ENCODE data around the gene ALAD. TPM values are rescaled to one million over a fixed set of nuclear protein-coding genes. Genes with fewer than 3 reads are reported as not detected.
"Not testable (repeated sequence)": the region's sequence is repeated elsewhere in the genome, so short reads cannot be mapped to it uniquely, and the experiment has no call there.

The ALAD gene
- total RNA-seq, 2 donors from 2014 or later = 24.8 to 30.5 TPM

DNA sequence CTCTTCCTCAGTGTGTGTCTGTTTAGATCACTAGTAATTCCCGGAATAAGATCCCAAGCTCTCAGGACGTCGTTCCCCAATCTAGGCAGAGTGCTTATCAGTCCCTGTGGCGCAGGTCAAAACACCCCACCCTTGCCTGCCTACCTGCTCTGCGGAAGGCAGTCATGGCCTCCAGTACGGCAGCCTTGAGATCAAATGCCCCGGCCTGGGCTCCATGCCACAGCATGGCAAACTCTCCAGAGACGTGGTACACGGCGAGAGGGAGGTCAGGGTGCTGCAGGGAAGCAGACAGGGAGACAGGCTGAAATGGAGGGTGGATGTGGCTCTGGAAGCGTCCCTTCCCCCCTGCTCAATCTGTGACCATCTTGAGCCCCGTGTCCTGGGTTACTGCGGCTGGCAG lies 12.3 kb downstream of the ALAD start:
- no peak for ATAC-seq (replicated peaks)
- Mint-ChIP-seq H3K36me3 (ENCODE audit: low read depth) (peaks cover 46% of the 10 kb centered on the region), H3K9me3 (no peaks in the 10 kb centered on the region), H3K27ac (no peak overlapping the region), H3K27me3 (no peaks in the 10 kb centered on the region), H3K4me1 (no peaks in the 10 kb centered on the region), H3K4me3 (no peak overlapping the region)

DNA sequence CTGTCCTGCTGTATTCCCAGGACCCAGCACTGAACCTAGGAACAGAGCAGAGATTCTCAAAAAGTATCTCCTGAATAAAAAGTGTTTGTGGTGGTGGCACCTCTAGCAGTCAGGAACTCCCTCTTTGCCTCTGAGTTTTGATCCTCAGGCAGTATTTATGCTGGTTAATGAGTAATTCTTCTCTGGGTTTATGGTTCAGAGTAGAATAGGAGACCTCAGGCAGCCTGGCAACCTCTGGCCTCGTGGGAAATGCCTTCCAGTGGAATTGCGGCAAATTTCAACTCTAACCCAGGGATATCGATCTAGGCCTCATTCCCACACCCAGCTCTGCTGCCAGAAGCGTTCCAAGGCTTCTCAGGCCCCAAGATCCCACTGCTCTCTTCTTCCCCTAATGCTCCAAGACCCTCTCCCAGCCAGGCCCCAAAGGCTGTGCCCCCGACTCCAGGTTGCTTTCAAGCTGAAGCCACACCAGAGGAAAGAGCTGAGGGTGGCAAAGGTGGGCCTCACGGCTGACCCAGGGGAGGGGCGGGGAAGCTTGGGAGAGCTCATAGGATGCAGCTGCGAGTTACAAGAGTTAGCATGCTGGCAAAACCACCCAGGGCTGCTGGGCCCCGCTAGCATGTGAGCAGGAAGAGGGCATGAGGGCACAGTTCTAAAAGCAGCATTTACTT lies 13.4 kb downstream of the ALAD start:
- ATAC-seq (replicated peaks) = no peak
- Mint-ChIP-seq H3K36me3 (ENCODE audit: low read depth) (peaks cover 46% of the 10 kb centered on the region), H3K9me3 (no peaks in the 10 kb centered on the region), H3K4me3 (no peak overlapping the region), H3K27me3 (no peaks in the 10 kb centered on the region), H3K27ac (no peak overlapping the region), H3K4me1 (no peaks in the 10 kb centered on the region)

DNA sequence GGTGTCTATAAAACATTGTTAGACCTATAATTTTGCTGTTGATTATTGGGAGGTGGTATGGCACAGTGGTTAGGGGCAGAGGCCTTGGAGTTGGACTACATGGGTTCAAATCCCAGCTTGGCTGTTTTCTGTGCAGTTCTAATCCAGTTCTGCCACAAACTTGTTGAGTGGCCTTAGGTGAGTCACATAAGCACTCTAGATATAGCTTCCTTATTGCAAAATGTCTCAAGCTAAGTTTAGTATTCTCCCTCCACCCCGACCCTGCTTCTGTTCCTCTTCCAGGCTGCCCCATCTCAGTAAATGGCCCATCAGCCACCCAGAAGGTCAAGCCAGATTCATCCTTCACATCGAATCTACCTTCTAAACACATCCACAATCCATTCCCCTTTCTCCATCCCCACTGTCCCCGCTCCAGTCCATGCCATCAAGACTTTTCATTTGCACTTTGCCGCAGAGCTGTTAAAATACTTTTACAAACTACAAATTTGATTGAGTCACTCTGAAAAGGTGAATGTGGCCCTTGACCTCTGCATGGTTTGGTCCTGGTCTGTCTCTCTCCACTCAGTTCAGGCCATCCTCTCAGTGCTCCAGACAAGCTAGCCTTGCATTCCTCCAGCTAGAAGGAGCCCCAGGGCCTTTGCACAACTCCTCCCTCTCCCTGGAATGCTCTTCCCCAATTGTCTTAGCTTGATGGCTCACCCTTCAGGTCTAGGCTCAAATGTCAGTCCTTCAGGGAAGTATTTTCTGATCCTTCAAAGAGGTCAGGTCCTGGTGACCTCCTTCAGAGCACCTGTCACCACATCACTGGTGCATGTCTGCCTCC lies 14.3 kb downstream of the ALAD start:
- Mint-ChIP-seq H3K4me1 (no peaks in the 10 kb centered on the region), H3K27me3 (no peaks in the 10 kb centered on the region), H3K36me3 (ENCODE audit: low read depth) (peaks cover 38% of the 10 kb centered on the region), H3K9me3 (no peaks in the 10 kb centered on the region), H3K27ac (peak overlapping the region; percentile 1), H3K4me3 (no peak overlapping the region)
- no peak for ATAC-seq (replicated peaks)

DNA sequence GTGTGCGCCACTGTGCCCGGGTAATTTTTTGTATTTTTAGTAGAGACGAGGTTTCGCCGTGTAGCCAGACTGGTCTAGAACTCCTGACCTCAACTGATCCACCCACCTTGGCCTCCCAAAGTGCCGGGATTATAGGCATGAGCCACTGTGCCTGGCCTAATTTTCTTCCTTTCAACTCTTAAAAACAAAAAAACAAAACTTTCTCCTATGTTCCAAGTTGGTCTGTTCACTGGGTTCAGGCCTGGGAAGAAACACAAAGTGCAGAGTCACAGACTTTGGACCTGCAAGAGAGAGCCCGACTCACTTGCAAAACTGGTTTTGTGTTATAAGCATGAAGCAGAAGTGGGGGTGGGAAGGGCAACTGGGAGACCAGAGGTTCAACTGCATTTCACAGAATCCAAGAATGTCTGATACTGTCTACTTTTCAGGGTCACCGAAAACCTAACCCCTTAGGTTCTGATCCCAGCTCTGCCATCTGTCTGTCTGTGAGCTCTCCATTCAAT lies 19.1 kb downstream of the ALAD start:
- H3K4me1 Mint-ChIP-seq = no peaks in the 10 kb centered on the region
- H3K27ac Mint-ChIP-seq = no peak overlapping the region
- H3K9me3 Mint-ChIP-seq = no peaks in the 10 kb centered on the region
- no peak overlapping the region for H3K4me3 Mint-ChIP-seq
- no peaks in the 10 kb centered on the region for H3K27me3 Mint-ChIP-seq
- no peaks in the 10 kb centered on the region for H3K36me3 Mint-ChIP-seq (ENCODE audit: low read depth)
- ATAC-seq (replicated peaks) = no peak

GRCh38 chr9:113381441-113381840 lies 19.6 kb downstream of the ALAD start:
- Mint-ChIP-seq H3K4me3 (peak overlapping the region; percentile 10), H3K27ac (peak overlapping the region; percentile 51)
- not testable (repeated sequence) for H3K4me1 Mint-ChIP-seq; H3K27me3 Mint-ChIP-seq; ATAC-seq (replicated peaks); H3K9me3 Mint-ChIP-seq; H3K36me3 Mint-ChIP-seq (ENCODE audit: low read depth)

GRCh38 chr9:113380869-113381378 lies 20.2 kb downstream of the ALAD start:
- Mint-ChIP-seq H3K4me1 (no peaks in the 10 kb centered on the region), H3K9me3 (no peaks in the 10 kb centered on the region), H3K27me3 (no peaks in the 10 kb centered on the region), H3K4me3 (peak overlapping the region; percentile 10), H3K27ac (peak overlapping the region; percentile 51), H3K36me3 (ENCODE audit: low read depth) (no peaks in the 10 kb centered on the region)
- peak; percentile 28 for ATAC-seq (replicated peaks)

DNA sequence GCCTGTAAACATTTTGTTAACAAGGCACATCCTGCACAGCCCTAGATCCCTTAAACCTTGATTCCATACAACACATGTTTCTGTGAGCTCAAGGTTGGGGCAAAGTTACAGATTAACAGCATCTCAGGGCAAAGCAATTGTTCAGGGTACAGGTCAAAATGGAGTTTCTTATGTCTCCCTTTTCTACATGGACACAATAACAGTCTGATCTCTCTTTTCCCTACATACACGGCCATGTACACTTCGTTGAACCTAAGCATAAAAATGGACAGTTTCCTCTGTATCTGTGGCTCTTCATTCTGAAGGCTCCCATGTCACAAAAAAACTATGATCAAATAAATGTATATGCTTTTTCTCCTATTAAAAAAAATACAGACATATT lies 21.3 kb downstream of the ALAD start:
- H3K4me3 Mint-ChIP-seq; ATAC-seq (replicated peaks); H3K4me1 Mint-ChIP-seq; H3K9me3 Mint-ChIP-seq; H3K27me3 Mint-ChIP-seq: not testable (repeated sequence)
- Mint-ChIP-seq H3K27ac (peak overlapping the region; percentile 17), H3K36me3 (ENCODE audit: low read depth) (peaks cover 11% of the 10 kb centered on the region)

- not testable (repeated sequence) for H3K9me3 Mint-ChIP-seq; ATAC-seq (replicated peaks); H3K27me3 Mint-ChIP-seq; H3K4me3 Mint-ChIP-seq
- H3K27ac Mint-ChIP-seq = peak overlapping the region; percentile 17
- peaks cover 16% of the 10 kb centered on the region for H3K36me3 Mint-ChIP-seq (ENCODE audit: low read depth)
- H3K4me1 Mint-ChIP-seq = peaks cover 14% of the 10 kb centered on the region
Observed at GRCh38 chr9:113379094-113379828, 21.8 kb downstream of the ALAD start.

DNA sequence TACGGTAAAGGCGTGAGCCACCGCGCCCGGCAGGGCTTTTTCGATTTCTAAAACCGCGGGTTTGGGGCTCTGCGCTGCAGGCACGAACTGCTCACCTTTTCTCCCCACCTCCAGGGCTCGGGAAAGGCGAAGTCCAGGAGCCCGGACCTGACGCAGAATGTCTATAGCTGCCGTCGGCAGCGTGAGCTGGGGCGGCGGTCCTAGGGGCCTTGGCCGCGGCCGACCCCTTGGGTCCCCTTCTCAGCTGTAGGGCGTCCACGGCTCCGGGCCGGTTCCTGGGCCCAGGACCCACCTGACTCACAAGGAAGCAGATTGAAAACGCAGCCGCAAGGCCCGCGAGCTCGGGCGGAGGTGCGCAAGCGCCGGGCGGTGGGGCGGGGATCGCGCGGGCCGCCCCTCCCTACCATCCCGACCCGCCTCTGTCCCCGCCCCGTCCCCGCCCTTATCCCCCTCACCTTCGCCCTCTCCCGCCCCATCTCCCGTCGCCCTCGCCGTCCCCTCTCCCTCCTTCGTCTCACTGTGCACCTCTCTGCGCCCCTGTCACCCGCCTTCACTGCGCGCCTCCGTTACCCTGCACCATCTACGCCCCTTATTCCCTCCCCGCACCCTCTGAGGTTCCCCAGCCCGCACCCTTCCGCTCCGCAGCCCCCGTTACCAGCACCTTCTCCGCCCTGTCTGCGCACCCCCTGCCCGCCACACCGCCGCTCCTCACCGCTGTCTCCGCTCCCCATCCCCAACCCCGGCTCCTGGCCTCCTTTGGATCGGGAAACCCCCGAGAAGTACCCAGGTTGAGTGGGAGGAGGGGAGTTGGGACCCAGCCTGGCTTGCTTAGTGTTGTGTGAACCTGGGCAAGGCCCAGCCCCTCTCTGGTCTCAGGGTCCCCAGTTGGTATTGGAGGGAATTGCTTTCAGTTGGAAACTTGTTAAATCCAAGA lies 24.2 kb downstream of the ALAD start, which contains the start of gene HDHD3:
Gene HDHD3 (minus strand): TSS at position 353 of the 934 bp plus-strand sequence. CDS start 2,632 bp downstream, outside the sequence.
- H3K4me3 Mint-ChIP-seq = peak within 1 kb of the TSS; percentile 79
- H3K4me1 Mint-ChIP-seq = peaks cover 14% of the 10 kb centered on the region
- H3K27me3 Mint-ChIP-seq = no peaks in the 10 kb centered on the region
- H3K27ac Mint-ChIP-seq = peak within 1 kb of the TSS; percentile 87
- peak; percentile 88 for ATAC-seq (replicated peaks)
- peaks cover 29% of the 10 kb centered on the region for H3K36me3 Mint-ChIP-seq (ENCODE audit: low read depth)
- H3K9me3 Mint-ChIP-seq = no peaks in the 10 kb centered on the region

DNA sequence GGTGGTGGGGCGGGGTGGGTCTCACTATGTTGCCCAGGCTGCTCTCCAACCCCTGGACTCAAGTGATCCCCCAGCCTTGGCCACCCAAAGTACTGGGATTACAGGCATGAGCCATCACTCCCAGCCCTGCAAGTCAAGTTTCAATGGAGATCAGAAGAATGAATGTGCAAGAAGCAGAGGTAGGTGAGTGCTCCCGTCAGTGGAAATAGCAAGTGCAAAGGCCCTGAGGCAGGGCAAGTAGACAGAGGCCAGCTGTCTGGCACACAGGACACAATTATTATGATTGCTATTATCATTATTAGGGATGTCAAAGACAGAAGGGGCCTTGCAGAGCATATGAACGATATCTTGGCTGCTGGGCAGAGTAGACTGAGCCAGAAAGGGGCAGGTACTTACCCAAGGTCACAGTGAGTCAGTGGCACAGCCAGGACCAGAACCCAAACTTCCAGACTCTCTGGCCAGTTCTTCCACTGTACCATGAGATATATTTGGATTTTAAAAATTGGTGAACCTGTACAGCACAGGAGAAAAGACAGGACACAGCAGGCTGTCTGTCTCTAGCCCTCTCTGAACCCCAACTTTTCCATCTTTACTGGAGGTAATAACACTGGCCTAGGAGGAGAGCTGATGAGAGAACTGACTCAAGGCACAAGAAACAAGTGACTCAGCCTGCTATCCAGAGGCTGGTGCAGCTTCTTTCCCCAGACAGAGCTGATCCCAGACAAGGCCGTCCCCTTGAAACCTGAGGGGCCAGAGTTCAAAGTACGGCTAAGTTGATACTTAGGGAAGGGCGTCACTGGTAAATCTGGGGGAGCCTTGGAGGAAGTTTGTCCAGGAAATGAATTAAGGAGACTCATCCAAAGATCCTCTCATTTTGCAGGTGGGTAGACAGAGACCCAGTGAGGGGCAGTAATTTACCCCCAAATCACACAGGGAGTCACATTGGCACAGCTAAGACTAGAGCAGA lies 25.7 kb downstream of the ALAD start:
- peak; percentile 30 for ATAC-seq (replicated peaks)
- Mint-ChIP-seq H3K36me3 (ENCODE audit: low read depth) (peaks cover 29% of the 10 kb centered on the region), H3K4me1 (peaks cover 14% of the 10 kb centered on the region), H3K27ac (peak overlapping the region; percentile 87), H3K27me3 (no peaks in the 10 kb centered on the region), H3K4me3 (peak overlapping the region; percentile 79), H3K9me3 (no peaks in the 10 kb centered on the region)

DNA sequence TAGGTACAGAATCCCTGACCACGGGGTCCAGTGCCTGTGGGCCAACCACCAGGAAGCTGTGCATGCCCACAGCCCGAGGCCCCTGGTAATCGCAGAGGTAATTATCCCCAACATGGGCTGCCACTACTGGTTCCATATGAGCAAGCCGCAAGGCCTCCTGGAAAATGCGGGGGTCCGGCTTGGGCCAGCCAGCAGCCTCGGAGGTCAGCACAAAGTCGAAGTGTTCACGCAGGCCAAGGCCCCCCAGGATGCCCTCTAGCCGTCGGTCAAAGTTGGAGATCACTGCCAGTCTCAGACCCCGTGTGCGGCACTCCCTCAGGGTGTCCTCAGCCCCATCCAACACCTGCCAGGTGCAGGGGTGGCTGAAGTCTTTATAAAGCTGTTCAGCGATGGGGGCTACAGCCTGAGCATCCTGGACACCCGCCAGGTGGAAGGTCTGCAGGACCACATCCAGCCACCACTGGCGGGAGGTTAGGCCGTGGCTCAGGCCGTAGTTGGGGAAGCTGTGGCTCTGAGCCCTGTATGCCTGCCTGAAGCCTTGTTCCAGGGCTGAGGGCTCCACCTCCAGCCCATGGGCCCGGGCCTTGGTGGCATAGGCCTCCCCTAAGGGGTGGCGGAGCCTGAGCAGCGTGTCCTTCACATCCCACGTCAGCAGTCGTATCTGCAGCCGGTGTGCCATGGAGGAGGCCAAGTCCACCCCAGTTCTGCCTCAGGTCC lies 27.2 kb downstream of the ALAD start:
- H3K27ac Mint-ChIP-seq = no peak overlapping the region
- H3K4me1 Mint-ChIP-seq = peaks cover 14% of the 10 kb centered on the region
- H3K27me3 Mint-ChIP-seq = no peaks in the 10 kb centered on the region
- ATAC-seq (replicated peaks) = no peak
- H3K9me3 Mint-ChIP-seq = no peaks in the 10 kb centered on the region
- no peak overlapping the region for H3K4me3 Mint-ChIP-seq
- H3K36me3 Mint-ChIP-seq (ENCODE audit: low read depth) = peaks cover 29% of the 10 kb centered on the region

GRCh38 chr9:113373256-113373655 lies 27.8 kb downstream of the ALAD start:
- H3K4me3 Mint-ChIP-seq = no peak overlapping the region
- no peaks in the 10 kb centered on the region for H3K27me3 Mint-ChIP-seq

More at GRCh38 chr9:113373256-113373655, 27.8 kb downstream of the ALAD start:
- no peak for ATAC-seq (replicated peaks)
- peaks cover 29% of the 10 kb centered on the region for H3K36me3 Mint-ChIP-seq (ENCODE audit: low read depth)
- H3K4me1 Mint-ChIP-seq = peaks cover 14% of the 10 kb centered on the region
- peak overlapping the region; percentile 1 for H3K27ac Mint-ChIP-seq
- no peaks in the 10 kb centered on the region for H3K9me3 Mint-ChIP-seq

All from activated T-helper 17 cell treated with anti-CD3 and anti-CD28 coated beads, Interleukin-2, amount 50 U/mL, for 72 hours (primary cell).